DND-41 (cell line): ENCODE measurements around the gene DENND11.

Experiments
- ATAC-seq: fragments of 200-7000 bp; cut with Tn5 transposase; 3 replicates; pipeline ENCODE4 v1.9.1; 2021; ENCODE audit warnings: low read depth; ENCODE audit not compliant: insufficient read depth
- DNase-seq: peaks from one replicate; pipeline ENCODE4 v3.0.0-alpha.2; 2020
- H2AFZ ChIP-seq: 2 replicates; pipeline ENCODE4 v1.6.0; 2012; ENCODE audit warnings: low read depth, low read length
- H3K27ac ChIP-seq: 2 replicates; pipeline ENCODE4 v1.5.1; 2012; ENCODE audit warnings: low read length, inconsistent platforms
- H3K27me3 ChIP-seq: fragments of 200-600 bp; sonication (generic); 2 replicates; pipeline ENCODE4 v1.6.0; 2012; ENCODE audit warnings: low read length, mild to moderate bottlenecking, inconsistent platforms; ENCODE audit not compliant: insufficient read depth, poor library complexity
- H3K36me3 ChIP-seq: 2 replicates; pipeline ENCODE4 v1.5.1; 2012; ENCODE audit warnings: low read length, inconsistent platforms; ENCODE audit not compliant: insufficient read depth
- H3K4me1 ChIP-seq: 2 replicates; pipeline ENCODE4 v1.5.1; 2012; ENCODE audit warnings: mild to moderate bottlenecking, low read length; ENCODE audit not compliant: insufficient read depth
- H3K4me2 ChIP-seq: 2 replicates; pipeline ENCODE4 v1.6.0; 2012; ENCODE audit warnings: mild to moderate bottlenecking, moderate library complexity, low read length, inconsistent platforms; ENCODE audit not compliant: insufficient read depth
- H3K4me3 ChIP-seq, 2 experiments: fragments of 200-600 bp in 1 of 2; shearing (Covaris generic) in 1 of 2; 2 replicates each; pipeline ENCODE4 v1.5.1; 2012 to 2016; ENCODE audit warnings: inconsistent platforms in 2 of 2, low read length in 2 of 2, mild to moderate bottlenecking in 2 of 2, low read depth in 1 of 2, moderate library complexity in 1 of 2
- H3K79me2 ChIP-seq: 2 replicates; pipeline ENCODE4 v1.6.0; 2012; ENCODE audit warnings: low read length, inconsistent platforms; ENCODE audit not compliant: insufficient read depth
- H3K9ac ChIP-seq: 2 replicates; pipeline ENCODE4 v1.6.0; 2012; ENCODE audit warnings: low read depth, mild to moderate bottlenecking, inconsistent platforms, low read length, moderate library complexity
- H3K9me3 ChIP-seq: 2 replicates; pipeline ENCODE4 v1.5.1; 2012; ENCODE audit warnings: low read length, moderate library complexity, mild to moderate bottlenecking, inconsistent platforms; ENCODE audit not compliant: insufficient read depth, severe bottlenecking
- H4K20me1 ChIP-seq: 2 replicates; pipeline ENCODE4 v1.6.0; 2012; ENCODE audit warnings: low read length; ENCODE audit not compliant: insufficient read depth
- CTCF ChIP-seq: IDR thresholded peaks from 2 replicates; pipeline ENCODE4 v1.5.1; 2012; ENCODE audit warnings: borderline replicate concordance, low read length, moderate library complexity, mild to moderate bottlenecking; ENCODE audit not compliant: poor library complexity, severe bottlenecking; ENCODE audit errors: extremely low read depth
- EZH2 ChIP-seq: IDR thresholded peaks from 3 replicates; pipeline ENCODE4 v1.6.1; 2012; ENCODE audit warnings: borderline replicate concordance, low read depth, mild to moderate bottlenecking, moderate library complexity, low read length, inconsistent platforms; ENCODE audit not compliant: severe bottlenecking

DENND11 gene

DNA sequence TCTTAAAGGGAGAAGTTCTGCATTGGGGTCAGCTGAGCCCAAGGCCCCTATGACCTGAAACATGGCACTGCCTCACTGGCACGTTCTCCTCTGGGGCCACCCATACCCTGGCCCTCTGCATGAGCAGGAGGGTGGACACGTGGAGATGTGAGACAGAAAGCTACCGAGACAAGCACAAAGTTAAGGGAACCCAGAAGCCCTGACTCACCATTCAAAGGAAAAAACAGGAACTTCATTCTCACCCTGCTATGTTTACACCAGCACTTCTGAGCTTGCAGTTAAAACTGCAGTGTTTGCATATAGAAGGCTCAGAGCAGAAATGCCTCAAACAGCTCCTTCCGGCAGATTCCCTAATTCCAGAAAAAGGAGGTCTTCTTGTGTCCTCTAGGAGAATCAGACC is 41.7 kb downstream of the DENND11 start:
- no peak overlapping the region for H3K27ac ChIP-seq
- no peak for ATAC-seq
- peaks cover 68% of the 10 kb centered on the region for H3K36me3 ChIP-seq

GRCh38 chr7:141659501-141659900 is 42.5 kb downstream of the DENND11 start:
- no peak for DNase-seq
- TF ChIP-seq CTCF (no peak), EZH2 (no peak)
- H3K9me3 ChIP-seq: no peaks in the 10 kb centered on the region
- H3K9ac ChIP-seq: no peak overlapping the region
- no peaks in the 10 kb centered on the region for H4K20me1 ChIP-seq
- H3K27me3 ChIP-seq: no peaks in the 10 kb centered on the region
- no peak for ATAC-seq
- H3K27ac ChIP-seq: no peak overlapping the region
- H3K36me3 ChIP-seq: peaks cover 68% of the 10 kb centered on the region
- H3K4me2 ChIP-seq: no peak overlapping the region
- H3K4me3 ChIP-seq: no peak overlapping the region
- peaks cover 11% of the 10 kb centered on the region; the same call in 1 of the 2 replicates for H3K4me1 ChIP-seq
- H2AFZ ChIP-seq: no peak overlapping the region
- H3K79me2 ChIP-seq: no peaks in the 10 kb centered on the region

More for the DNA sequence above, 41.7 kb downstream of the DENND11 start:
- Histone ChIP-seq H3K9ac (no peak overlapping the region), H3K27me3 (no peaks in the 10 kb centered on the region), H4K20me1 (no peaks in the 10 kb centered on the region), H3K4me1 (peaks cover 11% of the 10 kb centered on the region; the same call in 1 of the 2 replicates), H3K4me2 (no peak overlapping the region), H3K4me3 (no peak overlapping the region), H3K9me3 (no peaks in the 10 kb centered on the region), H2AFZ (no peak overlapping the region), H3K79me2 (no peaks in the 10 kb centered on the region)
- TF ChIP-seq EZH2 (no peak), CTCF (no peak)
- DNase-seq: no peak

DNA sequence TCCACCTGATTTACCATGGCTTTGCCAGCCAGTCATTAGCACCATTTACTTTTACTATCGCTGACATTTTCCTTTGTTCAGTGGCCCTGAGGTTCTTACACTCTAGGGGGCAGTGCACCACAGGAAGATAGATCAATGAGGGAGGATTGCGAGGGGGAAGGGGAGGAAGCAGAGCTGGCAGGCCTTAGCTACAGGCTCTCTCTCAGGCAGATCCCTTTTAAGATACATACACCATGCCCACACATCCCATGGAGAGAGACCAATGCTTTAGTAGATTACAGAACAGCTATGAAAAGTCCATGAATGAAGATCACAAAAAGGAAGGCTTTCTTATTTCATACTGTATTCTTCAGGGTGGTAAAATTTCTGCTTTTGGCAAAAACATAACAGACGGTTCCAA is 47.4 kb downstream of the DENND11 start:
- peak; percentile 75 for DNase-seq

More for the DNA sequence above, 47.4 kb downstream of the DENND11 start:
- H3K79me2 ChIP-seq: no peaks in the 10 kb centered on the region
- H3K27ac ChIP-seq: no peak overlapping the region
- no peaks in the 10 kb centered on the region for H3K4me1 ChIP-seq
- H3K36me3 ChIP-seq: peaks cover 55% of the 10 kb centered on the region
- TF ChIP-seq CTCF: peak; percentile 89
- TF ChIP-seq EZH2: no peak
- H3K4me2 ChIP-seq: no peak overlapping the region
- H2AFZ ChIP-seq: no peak overlapping the region
- no peaks in the 10 kb centered on the region for H3K27me3 ChIP-seq
- no peaks in the 10 kb centered on the region for H3K9me3 ChIP-seq
- peak; percentile 98 for ATAC-seq
- no peak overlapping the region for H3K4me3 ChIP-seq
- H3K9ac ChIP-seq: no peak overlapping the region
- no peaks in the 10 kb centered on the region for H4K20me1 ChIP-seq
